Epithelial cell of proximal tubule (primary cell): Measurements from ENCODE around the gene COLEC11. TPM values are rescaled to one million over a fixed set of nuclear protein-coding genes. Genes with fewer than 3 reads are reported as not detected.

Source experiments
- DNase-seq: peaks from one replicate; pipeline ENCODE4 v3.0.0-alpha.2; 2011; ENCODE audit warnings: low read depth
- H3K4me3 ChIP-seq: 2 replicates; pipeline ENCODE4 v1.5.1; 2011; ENCODE audit warnings: low read depth, mild to moderate bottlenecking, low read length
- CTCF ChIP-seq: conservative IDR thresholded peaks from 2 replicates; pipeline ENCODE4 v1.5.1; 2012; ENCODE audit warnings: low read depth, mild to moderate bottlenecking, low read length
- total RNA-seq: library from RNA; depleted of rRNA; stranded (reverse); fragments of >200 nt; gene quantifications from 2 replicates; pipeline ENCODE4 v1.2.3, GENCODE V29; 2015

COLEC11 gene
- total RNA-seq, 1 donor from 2014 or later: 0.40 TPM

- no peak for DNase-seq
- no peak for TF ChIP-seq CTCF
- H3K4me3 ChIP-seq: no peak overlapping the region
These were observed 47.0 kb downstream of the COLEC11 start for GRCh38 chr2:3641841-3642421.

GRCh38 chr2:3642521-3643215 lies 47.8 kb downstream of the COLEC11 start:
- DNase-seq: no peak
- TF ChIP-seq CTCF: no peak
- H3K4me3 ChIP-seq: no peak overlapping the region

- no peak for DNase-seq
- TF ChIP-seq CTCF: no peak
These were observed 48.7 kb downstream of the COLEC11 start for GRCh38 chr2:3643371-3644245.

GRCh38 chr2:3644246-3644525 lies 49.3 kb downstream of the COLEC11 start:
- no peak for TF ChIP-seq CTCF
- H3K4me3 ChIP-seq: no peak overlapping the region

More at GRCh38 chr2:3643371-3644245, 48.7 kb downstream of the COLEC11 start:
- no peak overlapping the region for H3K4me3 ChIP-seq

GRCh38 chr2:3644891-3645605 lies 50.1 kb downstream of the COLEC11 start:
- no peak for TF ChIP-seq CTCF
- H3K4me3 ChIP-seq: no peak overlapping the region
- DNase-seq: no peak

More at GRCh38 chr2:3644246-3644525, 49.3 kb downstream of the COLEC11 start:
- no peak for DNase-seq

GRCh38 chr2:3645745-3646389 lies 51.0 kb downstream of the COLEC11 start:
- no peak for DNase-seq
- H3K4me3 ChIP-seq: no peak overlapping the region
- no peak for TF ChIP-seq CTCF
